H9 (cell line): ENCODE results near the gene URB1. TPM values are rescaled to one million over a fixed set of nuclear protein-coding genes. Genes with fewer than 3 reads are reported as not detected.

Experiments
- DNase-seq: peaks from one replicate; pipeline ENCODE4 v3.0.0-alpha.2; 2017
- H2AFZ ChIP-seq: one replicate; pipeline ENCODE4 v1.6.1; 2013; ENCODE audit warnings: mild to moderate bottlenecking, low read length, control low read depth, moderate library complexity
- H2AK5ac ChIP-seq: 2 replicates; pipeline ENCODE4 v1.6.1; 2013; ENCODE audit warnings: low read length, control low read depth, mixed read lengths; ENCODE audit not compliant: insufficient read length
- H2BK120ac ChIP-seq: one replicate; pipeline ENCODE4 v1.6.1; 2013; ENCODE audit warnings: low read depth, mild to moderate bottlenecking, low read length, control low read depth, inconsistent platforms; ENCODE audit not compliant: poor library complexity, severe bottlenecking
- H2BK12ac ChIP-seq: 2 replicates; pipeline ENCODE4 v1.6.1; 2013; ENCODE audit warnings: low read length, control low read depth, mixed read lengths, low read depth; ENCODE audit not compliant: insufficient read length
- H2BK15ac ChIP-seq: 2 replicates; pipeline ENCODE4 v1.6.1; 2013; ENCODE audit warnings: low read depth, low read length, control low read depth
- H2BK20ac ChIP-seq: one replicate; pipeline ENCODE4 v1.6.1; 2013; ENCODE audit warnings: low read depth, mild to moderate bottlenecking, low read length, control low read depth, inconsistent platforms; ENCODE audit not compliant: poor library complexity, severe bottlenecking
- H2BK5ac ChIP-seq: 2 replicates; pipeline ENCODE4 v1.6.1; 2013; ENCODE audit warnings: low read length, control low read depth, mixed read lengths; ENCODE audit not compliant: insufficient read length
- H3K14ac ChIP-seq: 2 replicates; pipeline ENCODE4 v1.6.1; 2013; ENCODE audit warnings: low read length, control low read depth; ENCODE audit not compliant: insufficient read depth
- H3K18ac ChIP-seq: 2 replicates; pipeline ENCODE4 v1.6.1; 2013; ENCODE audit warnings: low read depth, mild to moderate bottlenecking, mixed read lengths, low read length, control low read depth; ENCODE audit not compliant: insufficient read length
- H3K23ac ChIP-seq: 2 replicates; pipeline ENCODE4 v1.6.1; 2013; ENCODE audit warnings: low read length, control low read depth, mixed read lengths, low read depth; ENCODE audit not compliant: insufficient read length
- H3K23me2 ChIP-seq: 2 replicates; pipeline ENCODE4 v1.6.1; 2013; ENCODE audit warnings: low read depth, mild to moderate bottlenecking, mixed read lengths, low read length, control low read depth; ENCODE audit not compliant: insufficient read length, poor library complexity, severe bottlenecking
- H3K27ac ChIP-seq: 2 replicates; pipeline ENCODE4 v1.5.1; 2013; ENCODE audit warnings: low read length, control low read depth, mixed read lengths, low read depth; ENCODE audit not compliant: insufficient read length
- H3K27me3 ChIP-seq: 2 replicates; pipeline ENCODE4 v1.6.1; 2013; ENCODE audit warnings: low read length, control low read depth, inconsistent platforms; ENCODE audit not compliant: insufficient read depth
- H3K4ac ChIP-seq: 2 replicates; pipeline ENCODE4 v1.6.1; 2013; ENCODE audit warnings: low read depth, mild to moderate bottlenecking, control low read depth, inconsistent platforms, low read length, moderate library complexity
- H3K4me1 ChIP-seq: 2 replicates; pipeline ENCODE4 v1.6.1; 2013; ENCODE audit warnings: low read length, control low read depth, inconsistent platforms; ENCODE audit not compliant: insufficient read depth
- H3K4me2 ChIP-seq: 2 replicates; pipeline ENCODE4 v1.6.1; 2013; ENCODE audit warnings: low read length, control low read depth, mixed read lengths; ENCODE audit not compliant: insufficient read length, insufficient read depth
- H3K56ac ChIP-seq: 2 replicates; pipeline ENCODE4 v1.6.1; 2013; ENCODE audit warnings: low read depth, mild to moderate bottlenecking, mixed read lengths, low read length, control low read depth; ENCODE audit not compliant: insufficient read length
- H3K79me1 ChIP-seq: 2 replicates; pipeline ENCODE4 v1.6.1; 2013; ENCODE audit warnings: low read depth, mild to moderate bottlenecking, moderate library complexity, low read length, control low read depth, inconsistent platforms; ENCODE audit not compliant: insufficient read depth, poor library complexity, severe bottlenecking
- H3K79me2 ChIP-seq: 2 replicates; pipeline ENCODE4 v1.6.1; 2013; ENCODE audit warnings: low read length, control low read depth, inconsistent platforms; ENCODE audit not compliant: insufficient read depth
- H3K9ac ChIP-seq: 2 replicates; pipeline ENCODE4 v1.6.1; 2013; ENCODE audit warnings: low read length, control low read depth, mixed read lengths; ENCODE audit not compliant: insufficient read length; ENCODE audit errors: extremely low read depth
- H3K9me3 ChIP-seq: one replicate; pipeline ENCODE4 v1.6.1; 2013; ENCODE audit warnings: low read depth, low read length, inconsistent platforms; ENCODE audit not compliant: control insufficient read depth
- H3T11ph ChIP-seq: one replicate; pipeline ENCODE4 v1.6.1; 2013; ENCODE audit warnings: mild to moderate bottlenecking, low read length, control low read depth, inconsistent platforms
- H4K20me1 ChIP-seq: one replicate; pipeline ENCODE4 v1.6.1; 2013; ENCODE audit not compliant: control insufficient read depth, insufficient read length, insufficient read depth
- H4K5ac ChIP-seq: 2 replicates; pipeline ENCODE4 v1.6.1; 2013; ENCODE audit warnings: low read depth, mild to moderate bottlenecking, mixed read lengths, low read length, control low read depth; ENCODE audit not compliant: insufficient read length
- H4K8ac ChIP-seq: replicated peaks from 2 replicates; pipeline ENCODE4 v1.6.1; 2013; ENCODE audit warnings: low read length, control low read depth, mixed read lengths, low read depth; ENCODE audit not compliant: insufficient read length
- H4K91ac ChIP-seq: 2 replicates; pipeline ENCODE4 v1.6.1; 2013; ENCODE audit warnings: low read depth, mild to moderate bottlenecking, moderate library complexity, mixed read lengths, low read length, control low read depth; ENCODE audit not compliant: insufficient read length
- H3K27ac Mint-ChIP-seq, 3 experiments: 2 replicates in 2 of 3; 3 replicates in 1 of 3; pipeline ENCODE4 v1.8.0; 2020 to 2021; ENCODE audit warnings: mixed read lengths in 3 of 3, mild to moderate bottlenecking in 1 of 3, moderate library complexity in 1 of 3
- H3K27me3 Mint-ChIP-seq: 2 replicates; pipeline ENCODE4 v1.8.0; 2021; ENCODE audit warnings: low read depth, mild to moderate bottlenecking, moderate library complexity, mixed read lengths
- H3K36me3 Mint-ChIP-seq, 3 experiments: 2 replicates in 2 of 3; 3 replicates in 1 of 3; pipeline ENCODE4 v1.8.0; 2020 to 2021; ENCODE audit warnings: low read depth in 3 of 3, mixed read lengths in 3 of 3; ENCODE audit not compliant: insufficient read depth in 1 of 3
- H3K4me1 Mint-ChIP-seq, 2 experiments: 2 replicates each; pipeline ENCODE4 v1.8.0; 2020; ENCODE audit warnings: mixed read lengths in 2 of 2
- H3K4me3 Mint-ChIP-seq, 2 experiments: 2 replicates in 1 of 2; 3 replicates in 1 of 2; pipeline ENCODE4 v1.8.0; 2020 to 2021; ENCODE audit warnings: mild to moderate bottlenecking in 2 of 2, mixed read lengths in 2 of 2, moderate library complexity in 1 of 2
- H3K9me3 Mint-ChIP-seq, 2 experiments: 2 replicates in 1 of 2; 3 replicates in 1 of 2; pipeline ENCODE4 v1.8.0; 2020; ENCODE audit warnings: mild to moderate bottlenecking in 2 of 2, mixed read lengths in 2 of 2, moderate library complexity in 1 of 2
- CTCF ChIP-seq: fragments of 200-600 bp; sonication (generic); conservative IDR thresholded peaks from 3 replicates; pipeline ENCODE4 v1.8.0; 2021; ENCODE audit warnings: antibody characterized with exemption, mild to moderate bottlenecking
- WGBS: extraction: QIAGEN DNeasy Blood & Tissue Kit; methylation state at CpG from one replicate; pipeline ENCODE4 v1.1.7; 2013; ENCODE audit warnings: missing lambda C conversion rate, low lambda C conversion rate, mixed read lengths; ENCODE audit not compliant: insufficient read length; ENCODE audit errors: extremely low coverage; 5-methylcytosine and 5-hydroxymethylcytosine counted together
- total RNA-seq: library from RNA; stranded (reverse); gene quantifications from 2 replicates; pipeline ENCODE4 v1.2.1, GENCODE V29; 2021

Gene URB1
- total RNA-seq, 1 experiment from 2014 or later = 23.5 TPM

GRCh38 chr21:32372755-32373154 lies 20.1 kb downstream of the URB1 start:
- H3K9me3 ChIP-seq = no peaks in the 10 kb centered on the region
- H2BK120ac ChIP-seq = no peak overlapping the region
- no peak overlapping the region for H3T11ph ChIP-seq
- no peak overlapping the region for H2AFZ ChIP-seq
- H3K79me2 ChIP-seq = no peaks in the 10 kb centered on the region
- no peak overlapping the region for H3K56ac ChIP-seq
- H2BK12ac ChIP-seq = no peak overlapping the region
- H3K9me3 Mint-ChIP-seq = no peaks in the 10 kb centered on the region
- H3K27me3 Mint-ChIP-seq = no peaks in the 10 kb centered on the region
- H3K4me3 Mint-ChIP-seq = no peak overlapping the region
- no peak for TF ChIP-seq CTCF
- H3K4ac ChIP-seq = no peak overlapping the region
- H3K27ac ChIP-seq = no peak overlapping the region
- no peak overlapping the region for H2AK5ac ChIP-seq
- H4K8ac ChIP-seq = no peak overlapping the region
- WGBS = no CpG with 5 or more reads among the region's 3 CpGs
- no peak overlapping the region for H2BK5ac ChIP-seq
- H4K20me1 ChIP-seq = no peaks in the 10 kb centered on the region
- H3K9ac ChIP-seq = no peak overlapping the region
- no peaks in the 10 kb centered on the region for H3K4me1 Mint-ChIP-seq
- no peaks in the 10 kb centered on the region for H3K23me2 ChIP-seq
- no peak overlapping the region for H2BK15ac ChIP-seq
- DNase-seq = no peak
- no peak overlapping the region for H3K27ac Mint-ChIP-seq
- no peaks in the 10 kb centered on the region for H3K4me1 ChIP-seq
- H3K27me3 ChIP-seq = no peaks in the 10 kb centered on the region
- no peak overlapping the region for H3K4me2 ChIP-seq
- no peak overlapping the region for H4K91ac ChIP-seq
- H4K5ac ChIP-seq = no peak overlapping the region
- H3K14ac ChIP-seq = no peak overlapping the region
- no peak overlapping the region for H3K23ac ChIP-seq
- H3K18ac ChIP-seq = no peak overlapping the region
- no peak overlapping the region for H2BK20ac ChIP-seq
- peaks cover 32 to 82% (median 55%) of the 10 kb centered on the region in 3 experiments; a peak in 6 of 7 replicates for H3K36me3 Mint-ChIP-seq
- H3K79me1 ChIP-seq = no peaks in the 10 kb centered on the region
